Hepatocyte (in vitro differentiated cells): ENCODE measurements around the gene IL13RA1. TPM values are rescaled to one million over a fixed set of nuclear protein-coding genes. Genes with fewer than 3 reads are reported as not detected.

Source experiments
- DNase-seq: peaks from one replicate; pipeline ENCODE4 v3.0.0-alpha.2; 2016; ENCODE audit warnings: low spot score
- H2AFZ ChIP-seq: fragments of 200-600 bp; sonication (generic); 2 replicates; pipeline ENCODE4 v1.6.0; 2016; ENCODE audit warnings: antibody characterized with exemption, mild to moderate bottlenecking
- H3K27ac ChIP-seq: fragments of 200-600 bp; sonication (generic); 2 replicates; pipeline ENCODE4 v1.5.1; 2016; ENCODE audit warnings: mild to moderate bottlenecking
- H3K27me3 ChIP-seq: fragments of 200-600 bp; sonication (generic); 2 replicates; pipeline ENCODE4 v1.6.1; 2016
- H3K36me3 ChIP-seq: fragments of 200-600 bp; sonication (generic); replicated peaks from 2 replicates; pipeline ENCODE4 v1.5.1; 2016; ENCODE audit warnings: low read depth; ENCODE audit not compliant: insufficient read depth
- H3K4me1 ChIP-seq: fragments of 200-600 bp; sonication (generic); 2 replicates; pipeline ENCODE4 v1.5.1; 2016; ENCODE audit warnings: mild to moderate bottlenecking, moderate library complexity; ENCODE audit not compliant: insufficient read depth
- H3K4me2 ChIP-seq: fragments of 200-600 bp; sonication (generic); 2 replicates; pipeline ENCODE4 v1.6.0; 2016
- H3K4me3 ChIP-seq: fragments of 200-600 bp; sonication (generic); 2 replicates; pipeline ENCODE4 v1.5.1; 2016; ENCODE audit warnings: mild to moderate bottlenecking
- H3K79me2 ChIP-seq: fragments of 200-600 bp; sonication (generic); 2 replicates; pipeline ENCODE4 v1.6.0; 2017; ENCODE audit warnings: mild to moderate bottlenecking
- H3K9me2 ChIP-seq: fragments of 200-600 bp; sonication (generic); replicated peaks from 2 replicates; pipeline ENCODE4 v1.6.0; 2017; ENCODE audit warnings: mild to moderate bottlenecking; ENCODE audit not compliant: insufficient read depth
- H3K9me3 ChIP-seq: fragments of 200-600 bp; sonication (generic); 2 replicates; pipeline ENCODE4 v1.5.1; 2016; ENCODE audit warnings: low read depth, mild to moderate bottlenecking
- H4K20me1 ChIP-seq: fragments of 200-600 bp; sonication (generic); 2 replicates; pipeline ENCODE4 v1.6.0; 2016; ENCODE audit warnings: mild to moderate bottlenecking; ENCODE audit not compliant: insufficient read depth, poor library complexity, severe bottlenecking
- CTCF ChIP-seq: fragments of 200-600 bp; sonication (generic); IDR thresholded peaks from 2 replicates; pipeline ENCODE4 v1.5.1; 2016; ENCODE audit warnings: antibody characterized with exemption, mild to moderate bottlenecking; ENCODE audit not compliant: poor library complexity
- EZH2 ChIP-seq: fragments of 200-600 bp; sonication (generic); IDR thresholded peaks from 2 replicates; pipeline ENCODE4 v1.6.1; 2016; ENCODE audit warnings: antibody characterized with exemption, mild to moderate bottlenecking, borderline replicate concordance
- EZH2phosphoT487 ChIP-seq: fragments of 200-600 bp; sonication (generic); IDR thresholded peaks from one replicate; pipeline ENCODE4 v1.6.1; 2018; ENCODE audit warnings: antibody characterized with exemption, mild to moderate bottlenecking, low read depth, moderate library complexity; ENCODE audit not compliant: unreplicated experiment, severe bottlenecking
- WGBS: methylation state at CpG from one replicate; pipeline ENCODE4 v1.1.6; 2016; ENCODE audit warnings: low lambda C conversion rate; ENCODE audit errors: missing lambda C conversion rate; 5-methylcytosine and 5-hydroxymethylcytosine counted together
- polyA plus RNA-seq: library from polyadenylated mRNA; unstranded; fragments of >200 nt; fragmentation: Nextera tagmentation; extraction: Ambion mirVana; gene quantifications from 2 replicates; pipeline ENCODE4 v1.2.1, GENCODE V29; 2016
- total RNA-seq: library from RNA; depleted of rRNA; stranded (reverse); fragments of >200 nt; gene quantifications from 2 replicates; pipeline ENCODE4 v1.2.3, GENCODE V29; 2014

Gene IL13RA1
- total and polyA plus RNA-seq, 2 experiments from 2014 or later = 27.2 to 40.9 TPM

GRCh38 chrX:118726396-118726795, 1.0 kb upstream of the IL13RA1 start:
- Histone ChIP-seq H3K4me1 (peaks cover 10% of the 10 kb centered on the region), H3K27ac (peak overlapping the region; percentile 96), H3K27me3 (no peaks in the 10 kb centered on the region), H2AFZ (no peak overlapping the region), H4K20me1 (no peaks in the 10 kb centered on the region), H3K9me2 (no peaks in the 10 kb centered on the region), H3K4me3 (no peak overlapping the region), H3K4me2 (peak overlapping the region; percentile 85), H3K79me2 (no peaks in the 10 kb centered on the region), H3K36me3 (no peaks in the 10 kb centered on the region), H3K9me3 (no peaks in the 10 kb centered on the region)
- DNase-seq = no peak
- WGBS = 87% methylated on average over 3 of the region's 3 CpGs
- TF ChIP-seq EZH2phosphoT487 = no peak
- no peak for TF ChIP-seq EZH2
- no peak for TF ChIP-seq CTCF

GRCh38 chrX:118727686-118728339, 407 bp downstream of the IL13RA1 start:
- Histone ChIP-seq H4K20me1 (no peaks in the 10 kb centered on the region), H3K4me1 (peaks cover 10% of the 10 kb centered on the region), H3K79me2 (peaks cover under 1% of the 10 kb centered on the region), H2AFZ (peak overlapping the region; percentile 55), H3K27ac (peak overlapping the region; percentile 96), H3K4me2 (peak overlapping the region; percentile 85), H3K9me3 (no peaks in the 10 kb centered on the region), H3K4me3 (peak overlapping the region; percentile 61), H3K27me3 (no peaks in the 10 kb centered on the region), H3K9me2 (no peaks in the 10 kb centered on the region), H3K36me3 (no peaks in the 10 kb centered on the region)
- 54% methylated on average over 33 of the region's 73 CpGs for WGBS
- DNase-seq = peak; percentile 64
- no peak for TF ChIP-seq EZH2phosphoT487
- no peak for TF ChIP-seq CTCF
- no peak for TF ChIP-seq EZH2

- Histone ChIP-seq H3K27me3 (no peaks in the 10 kb centered on the region), H3K9me3 (no peaks in the 10 kb centered on the region), H3K79me2 (peaks cover 11% of the 10 kb centered on the region), H3K4me3 (no peak overlapping the region), H3K4me1 (peaks cover 10% of the 10 kb centered on the region), H3K27ac (peak overlapping the region; percentile 96), H2AFZ (no peak overlapping the region), H3K36me3 (no peaks in the 10 kb centered on the region), H4K20me1 (no peaks in the 10 kb centered on the region), H3K4me2 (peak overlapping the region; percentile 85), H3K9me2 (no peaks in the 10 kb centered on the region)
- no peak for DNase-seq
- TF ChIP-seq EZH2phosphoT487 (no peak), EZH2 (no peak)
- WGBS = 82% methylated on average over 3 of the region's 3 CpGs
Measured at GRCh38 chrX:118729042-118729652, 1.7 kb downstream of the IL13RA1 start.
